ENCODE measurements around the gene FPR2.

FPR2 gene

DNA sequence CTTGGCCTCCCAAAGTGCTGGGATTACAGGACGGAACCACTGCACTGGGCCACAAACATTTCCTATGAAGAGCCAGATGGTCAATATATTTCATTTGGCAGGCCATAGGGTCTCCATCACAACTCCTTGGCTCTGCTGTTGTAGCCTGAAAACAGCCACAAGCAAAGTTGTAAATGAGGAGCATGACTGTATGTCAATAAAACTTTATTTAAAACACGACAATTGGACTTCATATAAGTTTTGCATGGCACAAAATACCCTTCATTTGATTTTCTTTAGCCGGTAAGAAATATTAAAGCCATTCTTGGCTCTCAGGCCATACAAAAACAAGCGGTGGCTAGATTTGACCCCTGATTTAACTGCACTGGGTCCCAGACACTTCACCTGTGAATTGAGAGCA is 6.2 kb upstream of the FPR2 start:
- Histone ChIP-seq H2BK12ac (ENCODE audit: low read length) (no peak overlapping the region), H3K79me2 (ENCODE audit: control insufficient read depth, insufficient read depth, low read length, poor library complexity) (no peaks in the 10 kb centered on the region), H2BK120ac (ENCODE audit: insufficient read depth, low read length, poor library complexity) (no peak overlapping the region), H3K9me3 (ENCODE audit: insufficient read depth, low read depth, low read length) (peaks cover 2% of the 10 kb centered on the region), H2AFZ (ENCODE audit: insufficient read depth, low read length, poor library complexity) (no peak overlapping the region), H3K36me3 (ENCODE audit: control insufficient read depth in 1 of 2, insufficient read depth in 2 of 2, low read length in 2 of 2) (no peaks in the 10 kb centered on the region), H3K4me2 (ENCODE audit: low read length) (no peak overlapping the region), H3K14ac (ENCODE audit: low read length) (no peak overlapping the region), H2AK5ac (ENCODE audit: low read length) (no peak overlapping the region), H3K27ac (ENCODE audit: low read depth, low read length) (no peak overlapping the region), H4K8ac (ENCODE audit: low read depth, low read length) (no peak overlapping the region), H4K12ac (ENCODE audit: low read depth, low read length) (no peak overlapping the region), H3K23ac (ENCODE audit: low read length) (no peak overlapping the region), H3K4me1 (ENCODE audit: control insufficient read depth in 1 of 2, insufficient read depth in 2 of 2, low read length in 2 of 2) (no peaks in the 10 kb centered on the region), H3K9ac (ENCODE audit: low read length) (no peak overlapping the region), H3K4ac (ENCODE audit: low read depth, low read length) (no peak overlapping the region), H3K4me3 (ENCODE audit: low read depth, low read length) (no peak overlapping the region), H2BK5ac (ENCODE audit: low read depth, low read length, poor library complexity) (no peak overlapping the region), H3K27me3 (ENCODE audit: insufficient read depth, low read length) (no peaks in the 10 kb centered on the region), H4K91ac (ENCODE audit: low read depth, low read length) (no peak overlapping the region), H3K18ac (ENCODE audit: low read length) (no peak overlapping the region), H3K79me1 (ENCODE audit: low read length) (no peaks in the 10 kb centered on the region)
- no CpG with 5 or more reads among the region's 4 CpGs for WGBS (ENCODE audit: extremely low coverage, insufficient coverage, insufficient read length)
- no peak for DNase-seq

DNA sequence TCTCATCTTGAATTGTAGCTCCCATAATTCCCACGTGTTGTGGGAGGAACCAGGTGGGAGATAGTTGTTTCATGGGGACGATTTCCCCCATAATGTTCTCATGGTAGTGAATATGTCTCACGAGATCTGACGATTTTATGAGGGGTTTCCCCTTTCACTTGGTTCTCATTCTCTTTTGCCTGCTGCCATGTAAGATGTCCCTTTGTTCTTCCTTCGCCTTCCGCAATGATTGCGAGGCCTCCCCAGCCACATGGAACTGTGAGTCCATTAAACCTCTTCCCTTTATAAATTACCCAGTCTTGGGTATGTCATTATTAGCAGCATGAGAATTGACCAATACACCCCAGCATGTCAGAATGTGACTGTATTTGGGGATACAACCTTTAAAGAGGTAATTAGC is 5.4 kb upstream of the FPR2 start:
- H3K27ac ChIP-seq (ENCODE audit: low read depth, low read length) = no peak overlapping the region
- H3K4me1 ChIP-seq (ENCODE audit: control insufficient read depth in 1 of 2, insufficient read depth in 2 of 2, low read length in 2 of 2) = no peaks in the 10 kb centered on the region
- H2AFZ ChIP-seq (ENCODE audit: insufficient read depth, low read length, poor library complexity) = no peak overlapping the region
- H4K91ac ChIP-seq (ENCODE audit: low read depth, low read length) = no peak overlapping the region
- H3K79me1 ChIP-seq (ENCODE audit: low read length) = no peaks in the 10 kb centered on the region
- H3K4ac ChIP-seq (ENCODE audit: low read depth, low read length) = no peak overlapping the region
- WGBS (ENCODE audit: extremely low coverage, insufficient coverage, insufficient read length) = no CpG with 5 or more reads among the region's 7 CpGs
- H2BK5ac ChIP-seq (ENCODE audit: low read depth, low read length, poor library complexity) = no peak overlapping the region
- H3K36me3 ChIP-seq (ENCODE audit: control insufficient read depth in 1 of 2, insufficient read depth in 2 of 2, low read length in 2 of 2) = no peaks in the 10 kb centered on the region
- H3K79me2 ChIP-seq (ENCODE audit: control insufficient read depth, insufficient read depth, low read length, poor library complexity) = no peaks in the 10 kb centered on the region
- no peak overlapping the region for H3K9ac ChIP-seq (ENCODE audit: low read length)
- no peak overlapping the region for H3K23ac ChIP-seq (ENCODE audit: low read length)
- H3K9me3 ChIP-seq (ENCODE audit: insufficient read depth, low read depth, low read length) = peaks cover 2% of the 10 kb centered on the region
- DNase-seq = no peak
- no peak overlapping the region for H4K8ac ChIP-seq (ENCODE audit: low read depth, low read length)
- H2AK5ac ChIP-seq (ENCODE audit: low read length) = no peak overlapping the region
- no peak overlapping the region for H4K12ac ChIP-seq (ENCODE audit: low read depth, low read length)
- H2BK12ac ChIP-seq (ENCODE audit: low read length) = no peak overlapping the region
- H3K14ac ChIP-seq (ENCODE audit: low read length) = no peak overlapping the region
- H2BK120ac ChIP-seq (ENCODE audit: insufficient read depth, low read length, poor library complexity) = no peak overlapping the region
- no peak overlapping the region for H3K18ac ChIP-seq (ENCODE audit: low read length)
- H3K27me3 ChIP-seq (ENCODE audit: insufficient read depth, low read length) = no peaks in the 10 kb centered on the region
- no peak overlapping the region for H3K4me2 ChIP-seq (ENCODE audit: low read length)
- H3K4me3 ChIP-seq (ENCODE audit: low read depth, low read length) = no peak overlapping the region

DNA sequence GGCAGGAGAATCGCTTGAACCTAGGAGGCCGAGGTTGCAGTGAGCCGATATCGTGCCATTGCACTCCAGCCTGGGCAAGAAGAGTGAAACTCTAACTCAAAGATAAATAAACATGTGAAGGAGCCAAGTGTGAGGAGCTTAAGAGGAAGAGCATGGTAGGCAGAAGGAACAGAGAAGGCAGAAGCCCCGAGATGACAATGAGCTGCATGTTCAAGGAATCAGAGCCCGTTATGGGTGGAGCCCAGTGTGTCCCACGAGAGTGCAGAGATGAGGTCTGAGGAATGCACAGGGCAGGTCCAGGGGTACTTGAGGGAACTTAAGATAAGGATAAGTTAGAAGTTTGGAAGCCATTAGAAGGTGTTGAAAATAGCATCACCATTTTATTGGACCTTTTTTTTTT is 716 bp downstream of the FPR2 start:
- Histone ChIP-seq H2BK5ac (ENCODE audit: low read depth, low read length, poor library complexity) (no peak overlapping the region), H3K14ac (ENCODE audit: low read length) (no peak overlapping the region), H3K27me3 (ENCODE audit: insufficient read depth, low read length) (no peaks in the 10 kb centered on the region), H3K79me2 (ENCODE audit: control insufficient read depth, insufficient read depth, low read length, poor library complexity) (no peaks in the 10 kb centered on the region), H3K18ac (ENCODE audit: low read length) (no peak overlapping the region), H3K4me2 (ENCODE audit: low read length) (no peak overlapping the region), H2AK5ac (ENCODE audit: low read length) (no peak overlapping the region), H2BK120ac (ENCODE audit: insufficient read depth, low read length, poor library complexity) (no peak overlapping the region), H3K36me3 (ENCODE audit: control insufficient read depth in 1 of 2, insufficient read depth in 2 of 2, low read length in 2 of 2) (no peaks in the 10 kb centered on the region), H4K91ac (ENCODE audit: low read depth, low read length) (no peak overlapping the region), H4K8ac (ENCODE audit: low read depth, low read length) (no peak overlapping the region), H2BK12ac (ENCODE audit: low read length) (no peak overlapping the region), H2AFZ (ENCODE audit: insufficient read depth, low read length, poor library complexity) (no peak overlapping the region), H4K12ac (ENCODE audit: low read depth, low read length) (no peak overlapping the region), H3K9ac (ENCODE audit: low read length) (no peak overlapping the region), H3K9me3 (ENCODE audit: insufficient read depth, low read depth, low read length) (no peaks in the 10 kb centered on the region), H3K79me1 (ENCODE audit: low read length) (no peaks in the 10 kb centered on the region), H3K4ac (ENCODE audit: low read depth, low read length) (no peak overlapping the region), H3K23ac (ENCODE audit: low read length) (no peak overlapping the region), H3K4me1 (ENCODE audit: control insufficient read depth in 1 of 2, insufficient read depth in 2 of 2, low read length in 2 of 2) (no peaks in the 10 kb centered on the region), H3K27ac (ENCODE audit: low read depth, low read length) (no peak overlapping the region), H3K4me3 (ENCODE audit: low read depth, low read length) (no peak overlapping the region)
- no peak for DNase-seq
- WGBS (ENCODE audit: extremely low coverage, insufficient coverage, insufficient read length) = no CpG with 5 or more reads among the region's 7 CpGs

DNA sequence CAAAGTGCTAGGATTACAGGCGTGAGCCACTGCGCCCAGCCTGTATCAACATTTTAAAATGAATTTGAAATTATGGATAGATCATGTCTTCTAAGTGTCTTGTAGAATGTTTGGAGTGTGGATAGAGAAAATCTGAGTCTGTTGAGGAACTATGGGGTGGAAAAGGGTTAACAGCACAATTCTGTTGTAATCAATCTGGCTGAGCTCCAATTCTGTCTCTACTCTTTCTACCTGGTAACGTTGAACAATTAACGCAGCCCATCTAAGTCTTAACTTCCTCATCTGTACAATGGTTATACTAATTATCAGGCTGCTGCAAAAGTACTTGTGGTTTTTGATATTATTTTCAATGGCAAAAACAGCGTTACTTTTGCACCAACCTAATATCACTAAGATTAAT is 4.1 kb downstream of the FPR2 start:
- Histone ChIP-seq H3K18ac (ENCODE audit: low read length) (no peak overlapping the region), H2AK5ac (ENCODE audit: low read length) (no peak overlapping the region), H3K4me3 (ENCODE audit: low read depth, low read length) (no peak overlapping the region), H2BK120ac (ENCODE audit: insufficient read depth, low read length, poor library complexity) (no peak overlapping the region), H3K4me1 (ENCODE audit: control insufficient read depth in 1 of 2, insufficient read depth in 2 of 2, low read length in 2 of 2) (no peaks in the 10 kb centered on the region), H3K79me2 (ENCODE audit: control insufficient read depth, insufficient read depth, low read length, poor library complexity) (no peaks in the 10 kb centered on the region), H3K79me1 (ENCODE audit: low read length) (no peaks in the 10 kb centered on the region), H2BK12ac (ENCODE audit: low read length) (no peak overlapping the region), H3K36me3 (ENCODE audit: control insufficient read depth in 1 of 2, insufficient read depth in 2 of 2, low read length in 2 of 2) (no peaks in the 10 kb centered on the region), H2BK5ac (ENCODE audit: low read depth, low read length, poor library complexity) (no peak overlapping the region), H3K27me3 (ENCODE audit: insufficient read depth, low read length) (no peaks in the 10 kb centered on the region), H4K8ac (ENCODE audit: low read depth, low read length) (no peak overlapping the region), H2AFZ (ENCODE audit: insufficient read depth, low read length, poor library complexity) (no peak overlapping the region), H3K9me3 (ENCODE audit: insufficient read depth, low read depth, low read length) (no peaks in the 10 kb centered on the region), H3K4ac (ENCODE audit: low read depth, low read length) (no peak overlapping the region), H3K27ac (ENCODE audit: low read depth, low read length) (no peak overlapping the region), H4K91ac (ENCODE audit: low read depth, low read length) (no peak overlapping the region), H4K12ac (ENCODE audit: low read depth, low read length) (no peak overlapping the region), H3K23ac (ENCODE audit: low read length) (no peak overlapping the region), H3K14ac (ENCODE audit: low read length) (no peak overlapping the region), H3K4me2 (ENCODE audit: low read length) (no peak overlapping the region), H3K9ac (ENCODE audit: low read length) (no peak overlapping the region)
- WGBS (ENCODE audit: extremely low coverage, insufficient coverage, insufficient read length) = no CpG with 5 or more reads among the region's 5 CpGs
- no peak for DNase-seq
